Sigmoid colon (tissue), 7 donors: ENCODE results near the gene ADCY5. TPM values are rescaled to one million over a fixed set of nuclear protein-coding genes. Genes with fewer than 3 reads are reported as not detected.

Source experiments
- DNase-seq: peaks from one replicate; pipeline ENCODE4 v3.0.0-alpha.2; 2019
- H3K27ac ChIP-seq, 4 donors: fragments of 200-600 bp; sonication (generic); one replicate each; pipeline ENCODE4 v1.5.1; 2016 to 2019; ENCODE audit warnings: mild to moderate bottlenecking in 1 of 4
- H3K27me3 ChIP-seq, 3 donors: fragments of 200-600 bp; sonication (generic); one replicate each; pipeline ENCODE4 v1.5.1; 2019; ENCODE audit warnings: mild to moderate bottlenecking in 1 of 3
- H3K36me3 ChIP-seq, 4 donors: fragments of 200-600 bp; sonication (generic); one replicate each; pipeline ENCODE4 v1.5.1; 2016 to 2019
- H3K4me1 ChIP-seq, 4 donors: fragments of 200-600 bp; sonication (generic); one replicate each; pipeline ENCODE4 v1.5.1; 2017 to 2019
- H3K4me3 ChIP-seq, 4 donors: fragments of 200-600 bp; sonication (generic); one replicate each; pipeline ENCODE4 v1.5.1; 2017 to 2019; ENCODE audit warnings: mild to moderate bottlenecking in 2 of 4, moderate library complexity in 1 of 4
- H3K9me3 ChIP-seq, 4 donors: fragments of 200-600 bp in 3 of 4; sonication (generic) in 3 of 4; one replicate each; pipeline versions ENCODE4 v1.5.1 to v1.6.1; 2013 to 2019
- CTCF ChIP-seq, 4 experiments: fragments of 450-650 bp in 3 of 4; fragments of 200-600 bp in 1 of 4; IDR thresholded peaks; one replicate each; pipeline ENCODE4 v1.5.1; 2016 to 2019; ENCODE audit warnings: antibody characterized with exemption in 4 of 4, mild to moderate bottlenecking in 3 of 4, moderate library complexity in 2 of 4
- EP300 ChIP-seq, 4 donors: sonication (generic); formaldehyde crosslinking; IDR thresholded peaks; one replicate each; pipeline ENCODE4 v1.6.1; 2017; ENCODE audit warnings: antibody characterized with exemption in 4 of 4
- POLR2A ChIP-seq, 2 donors: fragments of 450-650 bp; IDR thresholded peaks; one replicate each; pipeline ENCODE4 v1.6.1; 2016; ENCODE audit warnings: antibody characterized with exemption in 2 of 2, mild to moderate bottlenecking in 2 of 2, moderate library complexity in 2 of 2
- POLR2AphosphoS5 ChIP-seq, 4 donors: sonication (generic); formaldehyde crosslinking; IDR thresholded peaks; one replicate each; pipeline ENCODE4 v1.6.1; 2017; ENCODE audit warnings: antibody characterized with exemption in 4 of 4
- WGBS, 2 donors: extraction: QIAGEN DNeasy Blood & Tissue Kit; methylation state at CpG; one replicate each; pipeline ENCODE4 v1.1.7; 2013; 5-methylcytosine and 5-hydroxymethylcytosine counted together
- intact Hi-C: fragments of 100-400 bp; cut with DNase I; formaldehyde crosslinking; loops from one replicate; pipeline ENCODE4 v1.15.1; 2023
- polyA plus RNA-seq, 3 donors: library from polyadenylated mRNA; stranded (reverse); fragments of 200-250 nt; gene quantifications; one replicate each; pipeline ENCODE4 v1.2.3, GENCODE V29; 2013
- total RNA-seq, 4 donors: library from RNA; depleted of rRNA; stranded (reverse); fragments of >200 nt; gene quantifications; one replicate each; pipeline ENCODE4 v1.1.0, GENCODE V29; 2016
- donor health status: healthy with polysubstance abuse.
- donor health status: Bipolar disorder and iron deficiency.
- donor health status: healthy.

Gene ADCY5
- total and polyA plus RNA-seq, 7 donors: 1.4 to 84.4 (median 39.5) TPM

GRCh38 chr3:123348471-123349200 is 100.3 kb downstream of the ADCY5 start:
- peak; percentile 42 for DNase-seq

GRCh38 chr3:123347691-123348264 is 101.1 kb downstream of the ADCY5 start:
- intact Hi-C loops: no loop called here
- DNase-seq: peak; percentile 53
- Histone ChIP-seq H3K36me3 (peaks cover 0 to 24% (median 3%) of the 10 kb centered on the region in 4 donors), H3K4me3 (no peak overlapping the region), H3K27ac (peak overlapping the region in 1 of 4 donors; percentile 74), H3K9me3 (no peaks in the 10 kb centered on the region), H3K4me1 (peaks cover 0 to 61% (median 56%) of the 10 kb centered on the region in 4 donors), H3K27me3 (no peaks in the 10 kb centered on the region)
- 56 to 64% methylated on average over 15 of the region's 15 CpGs for WGBS, 2 donors
- TF ChIP-seq CTCF (IDR thresholded peaks at IDR 0.05): no peak
- no peak for TF ChIP-seq POLR2AphosphoS5 (IDR thresholded peaks at IDR 0.05)

More at GRCh38 chr3:123348471-123349200, 100.3 kb downstream of the ADCY5 start:
- Histone ChIP-seq H3K9me3 (no peaks in the 10 kb centered on the region), H3K4me3 (no peak overlapping the region), H3K27ac (peak overlapping the region in 1 of 4 donors; percentile 74), H3K4me1 (peaks cover 0 to 66% (median 57%) of the 10 kb centered on the region in 4 donors), H3K36me3 (peaks cover 0 to 24% (median 3%) of the 10 kb centered on the region in 4 donors), H3K27me3 (no peaks in the 10 kb centered on the region)
- 87 to 88% methylated on average over 12 of the region's 12 CpGs for WGBS, 2 donors
- intact Hi-C loops: no loop called here
- TF ChIP-seq EP300 (IDR thresholded peaks at IDR 0.05) (no peak), CTCF (IDR thresholded peaks at IDR 0.05) (no peak), POLR2A (IDR thresholded peaks at IDR 0.05) (no peak), POLR2AphosphoS5 (IDR thresholded peaks at IDR 0.05) (no peak)

DNA sequence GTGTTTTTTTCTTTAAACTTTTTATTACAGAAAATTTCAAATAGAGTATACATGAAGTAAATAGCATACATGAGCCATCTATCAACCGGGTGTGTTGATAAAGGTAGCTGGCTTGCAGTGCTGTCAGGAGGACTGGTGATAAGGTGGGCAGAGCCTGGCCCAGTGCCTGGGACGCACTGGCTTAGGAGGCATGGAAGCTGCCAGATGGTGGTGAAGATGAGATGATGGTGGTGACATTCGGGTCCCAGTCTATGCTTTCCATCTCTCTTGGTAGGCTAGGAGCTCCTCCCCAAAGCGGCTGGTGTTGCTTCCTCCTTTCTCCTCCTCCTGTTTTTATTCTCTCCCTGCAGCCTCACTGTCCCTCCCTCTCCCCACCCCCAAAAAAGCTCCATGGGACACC is 101.7 kb downstream of the ADCY5 start:
- H3K36me3 ChIP-seq: peaks cover 0 to 24% (median 3%) of the 10 kb centered on the region in 4 donors
- TF ChIP-seq POLR2AphosphoS5 (IDR thresholded peaks at IDR 0.05) (no peak), CTCF (IDR thresholded peaks at IDR 0.05) (no peak), EP300 (IDR thresholded peaks at IDR 0.05) (no peak), POLR2A (IDR thresholded peaks at IDR 0.05) (no peak)
- no peak overlapping the region for H3K4me3 ChIP-seq
- H3K9me3 ChIP-seq: no peaks in the 10 kb centered on the region
- peak; percentile 38 for DNase-seq
- intact Hi-C loops: no loop called here
- H3K4me1 ChIP-seq: peaks cover 0 to 61% (median 56%) of the 10 kb centered on the region in 4 donors
- peak overlapping the region in 3 of 4 donors; percentile 7 to 74 (median 47) for H3K27ac ChIP-seq
- no peaks in the 10 kb centered on the region for H3K27me3 ChIP-seq
- 77 to 81% methylated on average over 4 of the region's 4 CpGs for WGBS, 2 donors

DNA sequence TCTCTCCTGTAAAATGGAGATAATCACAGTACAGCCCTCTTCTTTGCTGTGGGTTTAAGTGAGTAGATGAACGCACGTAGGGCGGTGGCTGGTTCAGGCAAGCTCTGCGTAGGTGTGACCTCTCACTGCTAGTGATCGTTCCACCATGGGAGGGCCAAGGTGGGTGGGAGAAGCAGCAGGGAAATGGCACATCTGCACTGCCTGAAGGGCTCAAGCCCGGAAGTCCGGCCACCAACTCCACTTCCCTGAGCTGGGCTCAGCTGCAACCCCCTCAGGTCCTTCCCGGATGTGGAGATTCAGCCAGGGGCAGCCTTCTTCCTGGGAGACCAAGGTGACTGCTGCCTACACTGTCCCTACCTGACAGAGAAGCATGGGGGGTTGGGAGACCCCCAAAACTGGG is 102.9 kb downstream of the ADCY5 start:
- H3K27ac ChIP-seq: peak overlapping the region in 3 of 4 donors; percentile 47 to 74 (median 48)
- WGBS, 2 donors: 93% methylated on average over 8 of the region's 8 CpGs
- H3K4me1 ChIP-seq: peaks cover 0 to 56% (median 52%) of the 10 kb centered on the region in 4 donors

More for the DNA sequence above, 102.9 kb downstream of the ADCY5 start:
- Histone ChIP-seq H3K36me3 (peaks cover 0 to 24% (median 3%) of the 10 kb centered on the region in 4 donors), H3K9me3 (no peaks in the 10 kb centered on the region), H3K4me3 (no peak overlapping the region), H3K27me3 (no peaks in the 10 kb centered on the region)
- no peak for TF ChIP-seq POLR2A (IDR thresholded peaks at IDR 0.05)
- TF ChIP-seq CTCF (IDR thresholded peaks at IDR 0.05): no peak
- no peak for TF ChIP-seq POLR2AphosphoS5 (IDR thresholded peaks at IDR 0.05)
- no peak for TF ChIP-seq EP300 (IDR thresholded peaks at IDR 0.05)
- peak; percentile 37 for DNase-seq
- intact Hi-C loops: no loop called here
